ENCODE data around the gene MMRN2. TPM values are rescaled to one million over a fixed set of nuclear protein-coding genes. Genes with fewer than 3 reads are reported as not detected.
"Not testable (repeated sequence)": the region's sequence is repeated elsewhere in the genome, so short reads cannot be mapped to it uniquely, and the experiment has no call there.

The MMRN2 gene
- total RNA-seq: 0.17 TPM in 1 of 2 replicates, not detected in the other

- H3K4me3 ChIP-seq (ENCODE audit: low read depth, low read length): no peak within 1 kb of the TSS
- TF ChIP-seq CTCF (conservative IDR thresholded peaks at IDR 0.05; ENCODE audit: low read depth, low read length): no peak
- no peak for DNase-seq (ENCODE audit: low read depth)
Measured at GRCh38 chr10:86957471-86958115, at the start of gene MMRN2. Gene MMRN2 (minus strand): TSS chr10:86957615. CDS start chr10:86957541, 74 bp downstream.

GRCh38 chr10:87007124-87007523 is 49.7 kb upstream of the MMRN2 start:
- not testable (repeated sequence) for DNase-seq (ENCODE audit: low read depth); H3K4me3 ChIP-seq (ENCODE audit: low read depth, low read length)

GRCh38 chr10:87000491-87000890 is 43.1 kb upstream of the MMRN2 start:
- H3K4me3 ChIP-seq (ENCODE audit: low read depth, low read length): no peak overlapping the region
- peak; percentile 6 for DNase-seq (ENCODE audit: low read depth)
- no peak for TF ChIP-seq CTCF (conservative IDR thresholded peaks at IDR 0.05; ENCODE audit: low read depth, low read length)

GRCh38 chr10:86999802-87000403 is 42.5 kb upstream of the MMRN2 start:
- DNase-seq (ENCODE audit: low read depth); H3K4me3 ChIP-seq (ENCODE audit: low read depth, low read length): not testable (repeated sequence)

- no peak overlapping the region for H3K4me3 ChIP-seq (ENCODE audit: low read depth, low read length)
- no peak for TF ChIP-seq CTCF (conservative IDR thresholded peaks at IDR 0.05; ENCODE audit: low read depth, low read length)
- DNase-seq (ENCODE audit: low read depth): no peak
Measured at GRCh38 chr10:86992929-86993328, 35.5 kb upstream of the MMRN2 start.

- TF ChIP-seq CTCF (conservative IDR thresholded peaks at IDR 0.05; ENCODE audit: low read depth, low read length): no peak
- DNase-seq (ENCODE audit: low read depth): no peak
- no peak overlapping the region for H3K4me3 ChIP-seq (ENCODE audit: low read depth, low read length)
Measured at GRCh38 chr10:86992456-86992855, 35.0 kb upstream of the MMRN2 start.

GRCh38 chr10:86991362-86991761 is 33.9 kb upstream of the MMRN2 start:
- not testable (repeated sequence) for H3K4me3 ChIP-seq (ENCODE audit: low read depth, low read length); DNase-seq (ENCODE audit: low read depth)

- DNase-seq (ENCODE audit: low read depth): no peak
- TF ChIP-seq CTCF (conservative IDR thresholded peaks at IDR 0.05; ENCODE audit: low read depth, low read length): no peak
- H3K4me3 ChIP-seq (ENCODE audit: low read depth, low read length): no peak overlapping the region
Measured at GRCh38 chr10:86988520-86988919, 31.1 kb upstream of the MMRN2 start.

- not testable (repeated sequence) for DNase-seq (ENCODE audit: low read depth); H3K4me3 ChIP-seq (ENCODE audit: low read depth, low read length)
Measured at GRCh38 chr10:86984498-86984897, 27.1 kb upstream of the MMRN2 start.

Data from epithelial cell of proximal tubule (primary cell).